SIG-M5 (cell line): Measurements from ENCODE around the gene ZNF549.
"Not testable (repeated sequence)": the region's sequence is repeated elsewhere in the genome, so short reads cannot be mapped to it uniquely, and the experiment has no call there.

ENCODE experiments used
- DNase-seq: peaks from one replicate; lab custom pipeline; 2025; lab: John Stamatoyannopoulos, UW

Gene ZNF549

DNA sequence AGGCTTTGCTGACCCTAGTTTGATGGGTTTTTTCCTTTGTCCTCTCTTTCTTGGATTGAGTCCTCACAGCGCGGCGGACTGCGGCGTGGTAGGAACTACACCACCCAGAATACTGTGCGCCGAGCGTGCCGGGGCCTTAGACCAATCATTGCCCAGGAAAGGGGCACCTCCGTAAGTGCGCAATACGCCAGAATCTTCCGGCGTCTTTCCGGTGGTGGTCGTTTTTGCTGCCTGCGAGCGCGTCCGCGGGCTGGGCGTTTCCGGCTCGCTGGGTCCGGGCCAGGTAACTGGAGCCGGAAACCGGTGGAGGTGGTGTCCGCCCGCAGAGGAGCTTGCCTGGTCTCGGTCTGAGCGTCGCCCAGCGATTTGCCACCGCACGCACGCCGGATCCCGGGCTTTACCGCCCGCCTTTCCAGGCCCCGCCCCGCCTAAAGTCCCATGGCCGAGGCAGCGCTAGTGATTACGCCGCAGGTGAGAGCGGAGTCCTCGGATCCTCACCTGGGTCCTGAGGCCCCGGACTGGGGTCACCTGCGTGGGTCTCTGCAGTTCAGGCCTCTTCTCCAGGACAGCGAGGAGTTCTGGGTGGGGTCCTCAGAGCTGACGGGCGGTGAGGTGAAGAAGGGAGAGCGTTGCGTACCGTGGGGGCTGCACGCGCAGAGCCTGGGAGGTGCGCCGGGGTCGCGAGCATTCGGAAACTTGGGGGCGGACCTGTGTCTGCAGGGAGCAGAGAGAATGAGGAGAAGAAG is at the start of gene ZNF549:
Gene ZNF549, plus strand, starts transcription at position 221 of the 746 bp plus-strand sequence. Its CDS starts 218 bp downstream, at position 439.
- peak; percentile 35 for DNase-seq

DNA sequence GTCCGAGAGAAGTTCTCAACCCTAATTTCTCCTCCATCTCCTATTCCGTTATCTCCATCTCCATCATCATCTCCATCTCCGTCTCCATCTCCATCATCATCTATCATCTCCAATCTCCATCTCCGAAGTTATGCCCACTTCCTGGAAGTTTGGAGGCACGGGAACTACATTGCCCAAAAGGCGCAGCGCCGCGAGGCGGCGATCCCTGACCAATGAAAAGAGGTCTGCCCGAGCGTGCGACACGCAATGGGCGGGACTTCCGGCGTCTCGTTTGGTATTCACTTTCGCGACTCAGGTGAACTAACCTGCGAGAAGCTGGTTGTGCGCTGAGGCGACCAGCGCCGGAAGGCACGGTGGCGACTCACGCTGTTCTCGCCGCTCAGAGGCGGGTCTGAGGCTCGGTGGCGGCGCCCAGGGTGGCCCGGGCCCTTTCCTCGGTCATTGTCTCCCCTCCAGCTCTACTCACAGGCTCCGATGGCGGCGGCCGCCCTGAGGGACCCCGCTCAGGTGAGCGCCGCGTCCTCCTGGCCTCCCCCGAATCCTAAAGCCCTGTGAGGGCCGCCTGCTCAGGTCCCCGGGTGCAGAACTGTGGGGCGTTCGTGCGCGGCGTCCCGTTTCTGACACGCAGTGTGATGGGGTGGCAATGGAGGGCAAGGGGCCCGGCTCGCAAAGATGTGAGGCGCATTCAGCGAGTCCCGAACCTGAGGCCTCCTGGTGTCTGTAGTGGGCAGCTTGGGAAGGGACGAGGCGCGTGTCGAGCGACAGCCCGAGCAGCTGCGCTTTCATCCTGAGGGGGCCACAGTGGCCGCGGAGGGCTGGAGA is 39.5 kb upstream of the ZNF549 start, which contains the start of gene ZNF419:
Gene ZNF419, plus strand, starts transcription at position 274 of the 822 bp plus-strand sequence. Its CDS starts 201 bp downstream, at position 475.
- DNase-seq, result not testable (repeated sequence)

DNA sequence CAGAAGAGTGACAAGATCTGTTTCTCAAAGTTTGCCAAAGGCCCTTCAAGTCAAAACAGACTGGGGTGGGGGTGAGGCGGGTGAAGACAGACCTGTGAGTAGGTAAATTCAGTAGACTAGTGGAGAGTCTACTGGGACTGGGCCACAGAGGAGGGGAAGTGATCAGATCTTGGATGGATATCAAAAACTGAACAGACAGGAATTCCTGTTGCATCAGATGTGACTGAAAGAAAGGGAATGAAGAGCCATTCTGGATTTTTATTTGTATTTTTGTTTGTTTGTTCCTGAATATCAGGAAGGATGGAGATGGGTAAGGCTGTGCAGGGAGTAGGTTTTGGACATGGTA is 38.9 kb upstream of the ZNF549 start:
- DNase-seq, result not testable (repeated sequence)

DNA sequence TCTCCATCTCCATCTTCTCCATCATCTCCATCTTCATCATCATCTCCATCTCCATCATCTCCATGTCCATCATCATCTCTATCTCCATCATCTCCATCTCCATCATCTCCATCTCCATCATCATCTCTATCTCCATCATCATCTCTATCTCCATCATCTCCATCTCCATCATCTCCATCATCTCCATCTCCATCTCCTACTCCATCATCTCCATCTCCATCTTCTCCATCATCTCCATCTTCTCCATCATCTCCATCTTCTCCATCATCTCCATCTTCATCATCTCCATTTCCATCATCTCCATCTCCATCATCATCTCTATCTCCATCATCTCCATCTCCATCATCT is 27.9 kb upstream of the ZNF549 start:
- not testable (repeated sequence) for DNase-seq

DNA sequence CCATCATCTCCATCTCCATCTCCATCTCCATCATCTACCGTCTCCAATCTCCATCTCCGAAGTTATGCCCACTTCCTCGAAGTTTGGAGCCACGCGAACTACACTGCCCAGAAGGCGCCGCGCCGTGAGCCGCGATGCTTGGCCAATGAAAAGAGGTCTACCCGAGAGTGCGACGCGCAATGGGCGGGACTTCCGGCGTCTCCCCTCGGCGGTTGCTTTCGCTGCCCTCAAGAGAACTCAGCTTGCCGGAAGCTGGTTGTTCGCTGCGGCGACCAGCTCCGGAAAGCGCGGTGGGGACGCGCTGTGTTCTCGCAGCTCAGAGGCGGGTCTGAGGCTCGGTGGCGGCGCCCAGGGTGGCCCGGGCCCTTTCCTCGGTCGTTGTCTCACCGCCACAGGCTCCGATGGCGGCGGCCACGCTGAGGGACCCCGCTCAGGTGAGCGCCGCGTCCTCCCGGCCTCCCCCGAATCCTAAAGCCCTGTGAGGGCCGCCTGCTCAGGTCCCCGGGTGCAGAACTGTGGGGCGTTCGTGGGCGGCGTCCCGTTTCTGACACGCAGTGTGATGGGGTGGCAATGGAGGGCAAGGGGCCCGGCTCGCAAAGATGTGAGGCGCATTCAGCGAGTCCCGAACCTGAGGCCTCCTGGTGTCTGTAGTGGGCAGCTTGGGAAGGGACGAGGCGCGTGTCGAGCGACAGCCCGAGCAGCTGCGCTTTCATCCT is 27.3 kb upstream of the ZNF549 start, which contains the start of gene ZNF773:
Gene ZNF773, plus strand, starts transcription at position 259 of the 716 bp plus-strand sequence. Its CDS starts 143 bp downstream, at position 402.
- DNase-seq, result peak; percentile 70

DNA sequence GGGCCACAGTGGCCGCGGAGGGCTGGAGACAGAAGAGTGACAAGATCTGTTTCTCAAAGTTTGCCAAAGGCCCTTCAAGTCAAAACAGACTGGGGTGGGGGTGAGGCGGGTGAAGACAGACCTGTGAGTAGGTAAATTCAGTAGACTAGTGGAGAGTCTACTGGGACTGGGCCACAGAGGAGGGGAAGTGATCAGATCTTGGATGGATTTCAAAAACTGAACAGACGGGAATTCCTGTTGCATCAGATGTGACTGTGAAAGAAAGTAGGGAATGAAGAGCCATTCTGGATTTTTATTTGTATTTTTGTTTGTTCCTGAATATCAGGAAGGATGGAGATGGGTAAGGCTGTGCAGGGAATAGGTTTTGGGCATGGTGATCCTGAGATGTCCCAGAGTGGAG is 26.8 kb upstream of the ZNF549 start:
- DNase-seq, result not testable (repeated sequence)

DNA sequence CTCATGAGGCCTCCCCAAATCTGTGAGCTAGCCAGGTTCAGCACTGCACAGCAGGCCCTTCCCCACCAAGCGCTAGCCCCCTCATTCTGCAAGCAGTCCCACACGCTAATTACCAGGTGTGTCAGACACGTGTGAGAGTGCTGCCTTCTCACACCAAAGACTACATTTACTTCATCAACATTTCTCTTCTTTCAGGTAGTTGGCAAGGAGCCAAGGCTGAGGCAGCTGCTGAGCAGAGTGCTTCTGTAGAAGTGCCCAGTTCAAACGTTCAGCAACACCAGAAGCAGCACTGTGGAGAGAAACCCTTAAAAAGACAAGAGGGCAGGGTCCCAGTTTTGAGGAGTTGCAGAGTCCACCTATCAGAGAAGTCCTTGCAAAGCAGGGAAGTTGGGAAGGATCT is 21.0 kb upstream of the ZNF549 start:
- DNase-seq, result no peak

DNA sequence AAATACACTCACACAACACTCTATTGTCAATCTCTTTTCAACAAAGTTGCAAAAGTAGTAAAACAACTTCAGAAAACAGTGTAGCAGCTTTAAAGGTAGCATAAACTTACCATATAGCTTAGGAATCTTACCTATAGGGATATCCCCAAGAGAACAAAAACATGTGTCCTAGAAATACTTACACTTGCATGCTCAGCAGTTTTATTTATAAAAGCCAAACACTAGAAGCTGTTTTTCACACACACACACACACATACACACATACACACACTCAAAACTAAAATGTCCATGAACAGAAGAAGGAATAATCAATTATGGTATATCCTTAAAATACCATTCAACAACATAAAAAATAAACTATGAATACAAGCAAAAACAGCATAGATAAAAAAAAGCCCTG is 15.7 kb upstream of the ZNF549 start:
- DNase-seq, result no peak

DNA sequence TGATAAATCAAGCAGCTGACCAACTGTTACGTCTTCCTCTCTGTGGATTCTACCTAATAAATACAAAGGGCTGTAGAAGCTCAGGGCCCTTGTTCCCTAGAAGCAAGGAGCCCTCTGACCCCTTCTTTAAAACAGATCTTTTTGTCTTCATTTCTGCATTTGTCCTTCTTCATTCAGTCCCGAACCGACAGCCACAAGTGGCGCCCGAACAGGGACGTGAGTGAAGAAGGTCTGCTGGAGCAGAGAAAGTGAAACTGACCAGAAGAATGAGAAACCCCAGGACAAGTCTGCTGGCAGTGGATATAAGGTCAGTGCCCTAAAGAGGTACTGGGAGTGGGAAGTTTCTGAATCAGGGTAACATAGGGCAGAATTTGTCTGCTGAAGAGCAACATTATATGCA is 14.3 kb upstream of the ZNF549 start:
- no peak for DNase-seq

DNA sequence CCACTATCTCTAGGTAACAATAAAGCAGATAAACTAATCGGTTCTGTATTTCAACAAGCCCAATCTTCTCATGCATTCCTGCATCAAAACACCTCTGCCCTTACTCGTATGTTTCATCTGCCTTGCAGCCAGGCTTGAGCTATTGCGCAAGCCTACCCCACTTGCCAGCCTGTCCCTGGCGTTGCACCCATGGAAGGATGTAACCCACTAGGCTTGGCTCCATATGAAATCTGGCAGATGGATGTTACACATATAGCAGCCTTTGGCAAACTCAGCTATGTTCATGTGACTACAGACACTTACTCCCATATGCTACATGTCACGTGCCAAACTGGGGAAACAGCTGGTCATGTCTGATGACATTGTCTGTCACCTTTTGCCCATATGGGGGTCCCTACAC is 11.9 kb upstream of the ZNF549 start:
- no peak for DNase-seq

DNA sequence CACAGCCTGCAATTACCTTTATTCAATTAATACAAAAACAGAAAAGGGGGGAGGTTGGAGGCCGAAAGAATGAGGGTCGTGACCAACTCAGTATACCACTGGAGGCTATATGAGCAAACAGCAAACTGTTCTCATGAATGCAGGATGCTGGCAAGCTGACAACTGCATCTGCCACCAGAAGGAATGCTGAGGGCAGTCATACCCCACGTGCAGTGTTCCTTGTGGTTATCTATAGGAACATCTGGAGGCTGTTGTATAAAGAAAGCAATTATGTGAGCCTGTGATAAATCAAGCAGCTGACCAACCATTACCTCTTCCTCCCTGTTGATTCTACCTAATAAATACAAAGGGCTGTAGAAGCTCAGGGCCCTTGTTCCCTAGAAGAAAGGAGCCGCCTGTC is 9.1 kb upstream of the ZNF549 start:
- not testable (repeated sequence) for DNase-seq

DNA sequence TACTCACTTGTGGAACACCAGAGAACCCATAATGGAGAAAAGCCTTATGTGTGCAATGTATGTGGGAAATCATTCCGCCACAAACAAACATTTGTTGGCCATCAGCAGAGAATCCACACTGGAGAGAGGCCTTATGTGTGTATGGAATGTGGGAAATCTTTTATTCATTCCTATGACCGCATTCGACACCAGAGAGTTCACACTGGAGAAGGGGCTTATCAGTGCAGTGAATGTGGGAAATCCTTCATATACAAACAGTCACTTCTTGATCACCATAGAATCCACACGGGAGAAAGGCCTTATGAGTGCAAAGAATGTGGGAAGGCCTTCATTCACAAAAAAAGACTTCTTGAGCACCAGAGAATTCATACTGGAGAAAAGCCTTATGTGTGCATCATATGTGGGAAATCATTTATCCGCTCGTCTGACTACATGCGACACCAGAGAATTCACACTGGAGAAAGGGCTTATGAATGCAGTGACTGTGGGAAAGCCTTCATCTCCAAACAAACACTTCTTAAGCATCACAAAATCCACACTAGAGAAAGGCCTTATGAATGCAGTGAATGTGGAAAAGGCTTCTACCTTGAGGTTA is 10.9 kb downstream of the ZNF549 start:
- DNase-seq, result no peak

DNA sequence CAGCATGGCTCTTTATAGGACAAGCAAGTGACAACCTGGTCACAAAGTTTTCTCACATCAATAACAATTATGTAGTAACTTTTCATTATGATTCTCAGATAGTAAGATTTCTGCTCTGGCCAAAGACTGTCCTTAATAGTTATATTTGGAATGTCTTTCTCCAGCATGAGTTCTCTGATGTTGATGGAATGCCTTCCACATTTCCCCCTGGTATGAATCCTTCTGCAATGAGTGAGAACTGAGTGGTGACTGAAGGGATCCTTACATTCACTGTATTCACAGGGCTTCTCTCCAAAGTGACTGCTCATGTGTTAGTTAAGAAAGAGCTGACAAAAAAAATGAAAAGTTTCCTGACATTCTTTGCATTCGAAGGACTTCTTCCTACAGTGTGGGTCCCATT is 19.4 kb downstream of the ZNF549 start:
- no peak for DNase-seq

DNA sequence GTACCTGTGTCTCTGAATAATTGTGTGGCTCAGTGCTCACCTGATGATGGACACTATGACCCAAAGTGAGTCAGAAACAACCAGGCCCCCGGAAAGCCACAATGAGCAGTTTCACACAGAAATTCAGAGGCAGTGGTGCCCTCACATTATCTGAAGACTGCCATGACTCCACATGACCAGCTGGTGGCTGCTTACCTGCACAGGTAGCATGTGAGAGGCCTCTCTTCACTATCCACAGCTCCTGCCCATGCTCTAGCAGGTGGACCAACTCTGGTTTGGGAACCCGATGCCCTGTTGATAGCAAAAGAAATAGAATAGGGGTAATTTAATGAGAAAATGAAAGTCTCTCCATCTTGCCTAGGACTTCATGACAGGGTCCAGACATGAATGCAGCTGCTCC is 25.3 kb downstream of the ZNF549 start:
- no peak for DNase-seq

DNA sequence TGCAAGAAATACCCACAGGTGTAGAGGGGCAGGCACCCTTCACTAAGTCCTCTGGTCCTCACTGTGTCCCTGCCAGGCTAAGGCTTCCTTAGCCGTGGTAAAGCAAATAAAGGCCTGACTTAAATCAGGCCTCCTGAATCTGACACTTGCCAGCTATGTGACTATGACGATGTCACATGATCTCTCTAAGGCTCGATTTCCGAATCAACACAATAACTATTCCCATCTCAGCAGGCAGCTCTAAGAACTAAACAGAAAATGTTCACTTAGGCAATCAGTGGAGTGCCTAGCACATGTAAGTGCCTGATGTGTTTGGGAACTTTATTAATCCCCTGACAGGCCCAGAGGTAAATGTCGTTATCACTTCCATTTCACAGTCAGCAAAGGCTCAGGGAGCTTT is 30.5 kb downstream of the ZNF549 start:
- no peak for DNase-seq

DNA sequence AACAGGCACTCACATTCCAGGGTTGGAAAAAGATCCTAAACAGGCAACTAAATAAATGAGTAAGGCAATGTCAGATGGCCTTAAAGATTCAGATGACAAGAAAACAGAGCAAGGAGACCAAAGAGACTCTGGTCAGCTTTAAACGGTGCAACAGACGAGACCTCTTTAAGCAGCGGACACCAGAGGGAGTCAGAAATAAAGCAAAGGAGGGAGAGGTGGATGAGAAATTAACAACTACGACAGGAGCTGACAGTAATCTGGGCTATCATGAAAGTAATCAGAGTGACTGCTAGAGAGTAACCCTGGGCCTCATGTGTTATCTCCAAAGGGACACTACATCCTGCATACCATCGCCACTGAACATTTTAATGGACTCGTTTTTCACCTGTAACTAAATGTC is 31.4 kb downstream of the ZNF549 start:
- no peak for DNase-seq

DNA sequence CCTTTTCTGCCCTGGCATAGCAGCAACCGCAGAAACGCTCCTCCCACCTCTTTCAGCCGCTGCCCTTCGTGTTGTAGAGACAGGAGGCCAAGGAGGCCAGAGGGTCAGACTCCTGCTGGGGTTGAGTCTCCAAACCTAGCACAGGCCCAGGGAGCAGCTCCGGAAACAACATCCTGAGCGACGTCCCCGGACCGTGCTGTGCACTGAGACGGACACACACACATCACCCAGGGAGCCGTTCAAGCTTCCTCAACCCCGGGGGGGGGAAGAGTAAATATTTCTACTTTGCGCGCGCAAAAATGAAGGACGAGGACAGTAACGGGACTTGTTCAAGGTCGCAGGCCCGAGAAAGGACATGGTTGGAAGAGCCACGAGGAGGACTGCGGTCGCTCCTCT is 31.9 kb downstream of the ZNF549 start:
- DNase-seq, result no peak

DNA sequence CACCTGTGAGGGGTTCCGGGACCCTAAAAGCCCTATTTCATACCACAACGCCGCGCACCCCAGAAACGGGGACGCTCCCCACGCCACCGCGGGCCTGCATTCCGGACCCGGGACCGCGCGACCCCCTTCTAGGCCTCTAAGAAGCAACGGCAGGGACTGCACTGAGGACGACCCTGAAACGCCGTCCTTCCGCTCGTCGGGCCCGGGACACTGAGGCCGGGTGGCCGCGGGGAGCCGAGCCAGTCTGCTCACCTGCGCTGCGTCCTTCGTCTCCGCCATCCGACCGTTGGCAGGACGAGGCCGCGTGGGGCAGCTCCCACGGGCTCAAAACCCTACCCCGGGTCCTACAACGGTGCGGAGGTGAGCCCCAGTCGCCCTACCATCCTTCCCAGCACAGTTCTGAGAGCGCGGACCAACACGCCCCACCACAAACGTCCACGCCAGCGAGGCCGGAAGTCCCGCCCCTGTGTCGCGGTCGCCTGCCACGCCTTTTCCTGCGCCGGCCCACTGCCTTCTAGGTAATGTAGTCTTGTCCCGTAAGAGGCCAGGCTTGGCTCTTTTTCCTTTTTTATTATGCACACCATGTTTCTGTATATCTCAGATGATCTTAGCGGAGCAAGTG is 32.4 kb downstream of the ZNF549 start, which contains the start of gene ZNF550:
Gene ZNF550, minus strand, starts transcription at position 460 of the 622 bp plus-strand sequence. Its CDS starts 181 bp downstream, at position 279.
- DNase-seq, result peak; percentile 19

DNA sequence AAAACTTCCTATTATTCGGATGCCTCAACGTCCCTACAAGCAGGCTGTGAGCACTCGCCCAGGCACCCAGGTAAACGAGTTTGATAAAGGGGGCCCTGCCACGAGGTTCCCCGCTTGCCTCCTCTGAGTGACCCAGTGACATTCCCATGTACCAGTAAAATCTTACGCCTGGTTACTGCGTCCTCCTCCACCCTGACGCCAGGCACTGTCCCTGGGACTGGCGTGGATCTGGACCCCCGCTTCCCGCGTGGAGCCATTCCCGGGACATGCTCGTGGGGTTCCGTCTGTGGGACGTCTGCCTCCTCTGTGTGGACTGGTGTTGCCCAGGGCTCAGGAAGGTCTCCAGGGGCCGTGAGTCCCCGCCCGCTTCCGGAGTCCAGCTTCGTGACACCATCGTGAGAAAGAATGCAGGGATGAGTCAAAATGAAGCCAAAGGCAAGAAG is 32.9 kb downstream of the ZNF549 start:
- no peak for DNase-seq

DNA sequence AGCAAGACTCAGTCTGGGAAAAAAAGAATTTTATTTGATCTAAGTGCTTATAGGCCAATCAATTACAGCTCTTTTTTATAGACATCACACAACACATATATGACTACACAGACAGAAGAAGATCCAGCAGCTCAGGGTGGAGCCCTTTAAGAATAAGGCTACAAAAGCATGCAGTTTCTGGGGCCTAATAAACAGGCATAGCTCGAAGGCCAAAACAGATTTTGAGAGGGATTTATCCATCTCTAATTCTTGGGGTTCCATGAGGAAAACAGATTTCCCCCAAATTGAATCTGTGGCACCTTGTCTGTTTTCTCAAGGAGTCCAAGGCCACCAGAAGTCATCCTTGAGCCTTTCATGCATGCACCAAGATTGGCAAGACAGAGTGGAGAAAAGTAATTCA is 36.4 kb downstream of the ZNF549 start:
- no peak for DNase-seq
